ENCODE results near the gene PTPN14.

Gene PTPN14

GRCh38 chr1:214515544-214516433 lies 35.6 kb downstream of the PTPN14 start:
- no peak for DNase-seq (ENCODE audit: low read depth in 2 of 2)
- TF ChIP-seq CTCF (IDR thresholded peaks at IDR 0.05; ENCODE audit: low read depth, low read length), result no peak
- H3K4me3 ChIP-seq (replicated peaks in 1 of 2; ENCODE audit: low read depth in 2 of 2, low read length in 2 of 2), result no peak overlapping the region

- H3K4me3 ChIP-seq (replicated peaks in 1 of 2; ENCODE audit: low read depth in 2 of 2, low read length in 2 of 2), result no peak overlapping the region
- no peak for TF ChIP-seq CTCF (IDR thresholded peaks at IDR 0.05; ENCODE audit: low read depth, low read length)
- DNase-seq (ENCODE audit: low read depth in 2 of 2), result no peak
These were observed 36.5 kb downstream of the PTPN14 start for GRCh38 chr1:214514819-214515383.

GRCh38 chr1:214514032-214514818 lies 37.2 kb downstream of the PTPN14 start:
- no peak for TF ChIP-seq CTCF (IDR thresholded peaks at IDR 0.05; ENCODE audit: low read depth, low read length)
- peak; percentile 45 to 53 for DNase-seq (ENCODE audit: low read depth in 2 of 2)
- no peak overlapping the region for H3K4me3 ChIP-seq (replicated peaks in 1 of 2; ENCODE audit: low read depth in 2 of 2, low read length in 2 of 2)

- TF ChIP-seq CTCF (IDR thresholded peaks at IDR 0.05; ENCODE audit: low read depth, low read length), result no peak
These were observed 38.0 kb downstream of the PTPN14 start for GRCh38 chr1:214513394-214513793.

GRCh38 chr1:214511639-214511998 lies 39.8 kb downstream of the PTPN14 start:
- no peak for DNase-seq (ENCODE audit: low read depth in 2 of 2)
- no peak overlapping the region for H3K4me3 ChIP-seq (replicated peaks in 1 of 2; ENCODE audit: low read depth in 2 of 2, low read length in 2 of 2)
- TF ChIP-seq CTCF (IDR thresholded peaks at IDR 0.05; ENCODE audit: low read depth, low read length), result no peak

More at GRCh38 chr1:214513394-214513793, 38.0 kb downstream of the PTPN14 start:
- DNase-seq (ENCODE audit: low read depth in 2 of 2), result no peak
- no peak overlapping the region for H3K4me3 ChIP-seq (replicated peaks in 1 of 2; ENCODE audit: low read depth in 2 of 2, low read length in 2 of 2)

GRCh38 chr1:214510914-214511638 lies 40.3 kb downstream of the PTPN14 start:
- DNase-seq (ENCODE audit: low read depth in 2 of 2), result no peak
- H3K4me3 ChIP-seq (replicated peaks in 1 of 2; ENCODE audit: low read depth in 2 of 2, low read length in 2 of 2), result no peak overlapping the region
- no peak for TF ChIP-seq CTCF (IDR thresholded peaks at IDR 0.05; ENCODE audit: low read depth, low read length)

Measured in cardiac fibroblast (primary cell).